IMR-90 (cell line): ENCODE data around the gene BAIAP2. TPM values are rescaled to one million over a fixed set of nuclear protein-coding genes. Genes with fewer than 3 reads are reported as not detected.

Experiments
- ATAC-seq: fragments of 200-7000 bp; cut with Tn5 transposase; 2 replicates; pipeline ENCODE4 v1.9.1; 2020; ENCODE audit warnings: low read depth, mild to moderate bottlenecking, moderate library complexity
- BruUV-seq: library from RNA; stranded (reverse); fragments of 400-500 nt; replicated peaks from 2 replicates; lab custom pipeline; 2021; lab: Mats Ljungman, UMichigan
- CTCF ChIA-PET: fragments of 300-600 bp; formaldehyde crosslinking; extraction: SDS; loops from one replicate; lab custom pipeline; 2021; ENCODE audit warnings: antibody characterized with exemption; lab: Yijun Ruan, JAX
- POLR2A ChIA-PET: fragments of 300-600 bp; sonication (Branson Sonifier 250); formaldehyde crosslinking; loops from one replicate; lab custom pipeline; 2022; ENCODE audit warnings: antibody characterized with exemption; ENCODE audit not compliant: unreplicated experiment; lab: Charles Lee
- DNase-seq: peaks from one replicate; pipeline ENCODE4 v3.0.0; 2013
- H2AFZ ChIP-seq: replicated peaks from 2 replicates; pipeline ENCODE3; 2013; ENCODE audit warnings: low read length, mild to moderate bottlenecking; ENCODE audit not compliant: poor library complexity
- H2AK5ac ChIP-seq: 2 replicates; pipeline ENCODE4 v1.6.1; 2013; ENCODE audit warnings: low read depth, low read length, inconsistent platforms
- H2AK9ac ChIP-seq: replicated peaks from 2 replicates; pipeline ENCODE3; 2013; ENCODE audit warnings: mild to moderate bottlenecking, low read depth, low read length, moderate library complexity; ENCODE audit not compliant: poor library complexity
- H2BK120ac ChIP-seq: 2 replicates; pipeline ENCODE4 v1.6.1; 2013; ENCODE audit warnings: low read depth, low read length, inconsistent platforms
- H2BK15ac ChIP-seq: 3 replicates; pipeline ENCODE4 v1.6.1; 2013; ENCODE audit warnings: low read depth, low read length, inconsistent platforms
- H2BK20ac ChIP-seq: 2 replicates; pipeline ENCODE4 v1.6.1; 2013; ENCODE audit warnings: low read depth, mild to moderate bottlenecking, inconsistent platforms, low read length, moderate library complexity
- H2BK5ac ChIP-seq: 2 replicates; pipeline ENCODE4 v1.6.1; 2013; ENCODE audit warnings: mild to moderate bottlenecking, low read depth, low read length, inconsistent platforms; ENCODE audit not compliant: poor library complexity, severe bottlenecking
- H3K14ac ChIP-seq: replicated peaks from 2 replicates; pipeline ENCODE4 v1.6.1; 2013; ENCODE audit warnings: low read depth, low read length, inconsistent platforms
- H3K18ac ChIP-seq: 2 replicates; pipeline ENCODE4 v1.6.1; 2013; ENCODE audit warnings: low read depth, low read length, control low read depth
- H3K23ac ChIP-seq: 2 replicates; pipeline ENCODE4 v1.6.1; 2013; ENCODE audit warnings: low read depth, low read length, inconsistent platforms
- H3K27ac ChIP-seq: 2 replicates; pipeline ENCODE4 v1.5.1; 2013; ENCODE audit warnings: mild to moderate bottlenecking, control low read depth, low read length; ENCODE audit not compliant: insufficient read depth
- H3K27me3 ChIP-seq: 2 replicates; pipeline ENCODE4 v1.6.1; 2013; ENCODE audit warnings: low read length; ENCODE audit not compliant: control insufficient read depth, insufficient read depth
- H3K36me3 ChIP-seq: 2 replicates; pipeline ENCODE4 v1.6.1; 2013; ENCODE audit warnings: low read length, mixed read lengths; ENCODE audit not compliant: control insufficient read depth, insufficient read depth
- H3K4ac ChIP-seq: 2 replicates; pipeline ENCODE4 v1.6.1; 2013; ENCODE audit warnings: low read depth, low read length, inconsistent platforms
- H3K4me1 ChIP-seq: 2 replicates; pipeline ENCODE4 v1.6.1; 2013; ENCODE audit warnings: low read length, mixed read lengths; ENCODE audit not compliant: control insufficient read depth, insufficient read depth
- H3K4me2 ChIP-seq: 2 replicates; pipeline ENCODE4 v1.6.1; 2013; ENCODE audit warnings: low read depth, mild to moderate bottlenecking, control low read depth, low read length, moderate library complexity
- H3K4me3 ChIP-seq: 2 replicates; pipeline ENCODE4 v1.5.1; 2013; ENCODE audit warnings: low read depth, mild to moderate bottlenecking, control low read depth, low read length, moderate library complexity; ENCODE audit not compliant: insufficient read depth
- H3K56ac ChIP-seq: 2 replicates; pipeline ENCODE4 v1.6.1; 2013; ENCODE audit warnings: low read length, inconsistent platforms; ENCODE audit not compliant: insufficient read depth; ENCODE audit errors: extremely low read depth
- H3K79me1 ChIP-seq, 2 experiments: 2 replicates each; pipeline ENCODE4 v1.6.1; 2013; ENCODE audit warnings: low read length in 2 of 2, inconsistent platforms in 1 of 2, low read depth in 1 of 2
- H3K9ac ChIP-seq: 2 replicates; pipeline ENCODE4 v1.6.1; 2013; ENCODE audit warnings: low read depth, low read length, control low read depth
- H3K9me1 ChIP-seq: 2 replicates; pipeline ENCODE4 v1.6.1; 2013; ENCODE audit warnings: low read length, inconsistent platforms; ENCODE audit not compliant: insufficient read depth
- H3K9me3 ChIP-seq: 2 replicates; pipeline ENCODE4 v1.6.1; 2013; ENCODE audit warnings: low read length; ENCODE audit not compliant: control insufficient read depth, insufficient read depth
- H4K20me1 ChIP-seq: 2 replicates; pipeline ENCODE4 v1.6.1; 2013; ENCODE audit warnings: low read length, inconsistent platforms; ENCODE audit not compliant: insufficient read depth
- H4K5ac ChIP-seq: 2 replicates; pipeline ENCODE4 v1.6.1; 2013; ENCODE audit warnings: mild to moderate bottlenecking, low read depth, low read length, control low read depth
- H4K8ac ChIP-seq, 2 experiments: 2 replicates each; pipeline ENCODE4 v1.6.1; 2013; ENCODE audit warnings: low read depth in 2 of 2, low read length in 2 of 2, control low read depth in 1 of 2, inconsistent platforms in 1 of 2
- H4K91ac ChIP-seq: 2 replicates; pipeline ENCODE4 v1.6.1; 2013; ENCODE audit warnings: low read depth, low read length, inconsistent platforms; ENCODE audit not compliant: insufficient read depth
- CHD1 ChIP-seq: IDR thresholded peaks from 2 replicates; pipeline ENCODE4 v1.6.1; 2012; ENCODE audit warnings: low read depth, low read length, improper control_type of control experiment
- CTCF ChIP-seq: conservative IDR thresholded peaks from 2 replicates; pipeline ENCODE4 v1.5.1; 2012; ENCODE audit warnings: mild to moderate bottlenecking, low read depth, low read length, improper control_type of control experiment
- ELK1 ChIP-seq: fragments of 150-350 bp; IDR thresholded peaks from 2 replicates; pipeline ENCODE4 v1.6.1; 2016; ENCODE audit warnings: low read depth, mild to moderate bottlenecking, low read length, moderate library complexity, borderline replicate concordance
- MAFK ChIP-seq: IDR thresholded peaks from 2 replicates; pipeline ENCODE4 v1.6.1; 2012; ENCODE audit warnings: low read depth, low read length, improper control_type of control experiment
- MAZ ChIP-seq: IDR thresholded peaks from 2 replicates; pipeline ENCODE4 v1.6.1; 2012; ENCODE audit warnings: low read depth, mild to moderate bottlenecking, low read length, improper control_type of control experiment, moderate library complexity, borderline replicate concordance
- MXI1 ChIP-seq: IDR thresholded peaks from 2 replicates; pipeline ENCODE4 v1.6.1; 2012; ENCODE audit warnings: low read depth, mild to moderate bottlenecking, low read length, moderate library complexity, borderline replicate concordance
- POLR2A ChIP-seq: IDR thresholded peaks from 2 replicates; pipeline ENCODE4 v1.6.1; 2012; ENCODE audit warnings: mild to moderate bottlenecking, low read depth, low read length
- RCOR1 ChIP-seq: IDR thresholded peaks from 2 replicates; pipeline ENCODE4 v1.6.1; 2012; ENCODE audit warnings: mild to moderate bottlenecking, low read length, improper control_type of control experiment; ENCODE audit not compliant: insufficient replicate concordance
- RFX5 ChIP-seq: IDR thresholded peaks from 2 replicates; pipeline ENCODE4 v1.8.0; 2012; ENCODE audit warnings: low read depth, mild to moderate bottlenecking, low read length, moderate library complexity
- SMC3 ChIP-seq: fragments of 150-350 bp; IDR thresholded peaks from 2 replicates; pipeline ENCODE4 v1.6.1; 2016; ENCODE audit warnings: low read depth, mild to moderate bottlenecking, antibody characterized with exemption, low read length, moderate library complexity
- whole genome bisulfite sequencing, 2 experiments: methylation state at CpG; one replicate each; pipeline versions ENCODE4 v1.1.5 to v1.1.7; 2013; ENCODE audit warnings: missing lambda C conversion rate in 2 of 2; ENCODE audit not compliant: insufficient read length in 1 of 2; ENCODE audit errors: extremely low coverage in 2 of 2; 5-methylcytosine and 5-hydroxymethylcytosine counted together
- dilution Hi-C: fragments of 300-500 bp; cut with HindIII; formaldehyde crosslinking; loops from one replicate; pipeline ENCODE4 v1.14.3; 2018; ENCODE audit warnings: low sequenced_read_pairs; ENCODE audit not compliant: unreplicated experiment
- in situ Hi-C: fragments of 300-500 bp; cut with MboI; formaldehyde crosslinking; loops from 3 replicates; pipeline ENCODE4 v1.14.3; 2019; ENCODE audit warnings: low sequenced_read_pairs, inconsistent platforms, mixed read lengths
- intact Hi-C: fragments of 100-400 bp; cut with micrococcal nuclease; formaldehyde crosslinking; loops from 2 replicates; pipeline ENCODE4 v1.10.0; 2022
- polyA plus RNA-seq, 3 experiments: library from polyadenylated mRNA; depleted of rRNA; stranded (reverse); fragments of >200 nt; gene quantifications; 2 replicates each; pipeline ENCODE4 v1.2.3, GENCODE V29; 2012; ENCODE audit warnings: low replicate concordance in 1 of 3
- total RNA-seq: library from RNA; depleted of rRNA; stranded (reverse); fragments of >200 nt; gene quantifications from 2 replicates; pipeline ENCODE4 v1.2.3, GENCODE V29; 2012

The BAIAP2 gene
- total and polyA plus RNA-seq, 2 of the 4 experiments (the other 2 are of a cell fraction): 18.3 to 32.6 TPM

GRCh38 chr17:81143200-81143527, 108.2 kb downstream of the BAIAP2 start:
- TF ChIP-seq SMC3 (no peak), MAFK (no peak), RCOR1 (no peak), MXI1 (no peak), CTCF (no peak), CHD1 (no peak), POLR2A (no peak), RFX5 (no peak), ELK1 (no peak), MAZ (no peak)
- ChIA-PET POLR2A (no interaction called here), CTCF (interaction anchor here (1.3 to 1.4 kb wide), 2 partner anchors 10 to 342 kb away, joined by 3 to 4 read pairs; no protein-coding TSS in a partner anchor)
- ATAC-seq (no peak), DNase-seq (no peak)
- WGBS, 2 experiments: 62% methylated on average over 7 of the region's 11 CpGs; no CpG with 5 or more reads in 1 of the 2 experiments
- Histone ChIP-seq H2AK9ac (no peak overlapping the region), H3K79me1 (no peaks in the 10 kb centered on the region), H4K20me1 (no peaks in the 10 kb centered on the region), H2AK5ac (no peak overlapping the region), H2BK15ac (no peak overlapping the region), H3K36me3 (no peaks in the 10 kb centered on the region), H3K9me3 (no peaks in the 10 kb centered on the region), H3K4me1 (no peaks in the 10 kb centered on the region), H3K14ac (no peak overlapping the region), H3K4me3 (no peak overlapping the region), H4K5ac (no peak overlapping the region), H3K23ac (no peak overlapping the region), H3K9me1 (peaks cover 3% of the 10 kb centered on the region; the same call in 1 of the 2 replicates), H4K91ac (no peak overlapping the region), H2AFZ (peak overlapping the region; percentile 94), H3K4ac (no peak overlapping the region), H3K27ac (no peak overlapping the region), H3K56ac (no peak overlapping the region), H2BK120ac (no peak overlapping the region), H3K4me2 (no peak overlapping the region), H3K9ac (no peak overlapping the region), H3K18ac (no peak overlapping the region), H3K27me3 (peaks cover 7% of the 10 kb centered on the region), H2BK20ac (no peak overlapping the region), H4K8ac (no peak overlapping the region), H2BK5ac (no peak overlapping the region)
- dilution Hi-C loops (no loop called here), in situ Hi-C loops (no loop called here), intact Hi-C loops (loop anchor here (5.0 kb wide), 1 partner anchor 79 kb away; the partner anchor contains the start of gene CEP131)
- BruUV-seq: no TSS peak
